GM18873 (cell line): Measurements from ENCODE around the gene CDKN2B.

ENCODE experiments used
- ATAC-seq: cut with Tn5 transposase; IDR thresholded peaks from one replicate; pipeline ENCODE4 v1.9.1; 2021; ENCODE audit warnings: mild to moderate bottlenecking, moderate library complexity, moderate number of reproducible peaks; ENCODE audit not compliant: unreplicated experiment, low FRiP score

Gene CDKN2B

DNA sequence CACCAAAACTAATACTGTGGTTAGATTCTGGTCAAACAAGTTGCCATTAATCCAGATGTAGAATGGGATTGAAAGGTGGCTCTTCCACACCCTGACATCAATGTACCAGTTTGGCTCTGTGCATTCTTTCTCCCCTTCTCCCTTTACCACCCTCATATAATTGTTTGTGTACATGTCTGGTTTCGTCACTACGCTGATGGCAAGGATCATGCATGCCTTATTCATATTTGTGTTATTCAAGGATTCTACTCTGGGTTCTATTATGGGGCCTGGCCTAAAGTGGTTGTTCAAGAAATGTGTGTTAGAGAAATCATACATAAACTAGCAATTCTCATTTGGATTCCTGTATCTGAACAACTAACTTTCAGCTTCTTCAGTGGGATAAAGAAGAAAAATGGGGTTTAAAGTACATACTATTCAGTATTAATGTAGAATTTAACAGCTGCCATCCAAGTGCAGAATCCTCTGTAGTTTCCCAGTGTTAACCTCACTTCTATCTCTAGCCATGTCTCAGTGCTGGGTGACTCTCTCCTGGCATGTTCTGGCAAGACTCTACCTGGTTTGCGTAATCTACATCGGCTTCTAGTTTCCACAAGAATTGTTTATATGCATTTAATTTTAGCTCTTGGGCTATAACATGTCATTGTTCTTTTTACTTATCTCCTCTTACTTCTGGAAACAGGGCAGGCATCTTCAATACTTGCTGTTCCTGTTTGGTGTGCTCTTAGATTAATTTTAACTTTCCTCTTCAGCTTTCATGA, 27.9 kb upstream of the CDKN2B start:
- no peak for ATAC-seq

DNA sequence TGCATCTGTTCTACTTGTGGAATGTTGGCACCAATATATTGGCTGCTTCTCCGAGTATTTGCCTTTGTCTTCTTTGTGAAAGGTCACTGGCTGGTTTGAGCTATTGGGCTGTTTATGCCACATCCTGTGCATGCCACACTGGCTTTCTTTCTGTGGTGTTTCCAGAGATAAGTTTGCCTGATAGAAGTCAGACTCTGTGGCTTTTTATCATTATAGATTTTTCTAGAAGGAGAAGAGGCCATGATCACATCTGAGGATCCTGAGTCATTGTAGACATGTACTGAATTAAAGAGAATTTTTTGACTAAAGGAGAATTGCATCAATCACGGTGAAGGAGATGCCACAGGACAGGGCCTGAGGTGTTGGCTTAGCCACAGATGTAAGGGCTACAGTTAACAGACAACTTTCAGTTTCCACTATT, 26.5 kb upstream of the CDKN2B start:
- ATAC-seq = no peak

- ATAC-seq = no peak
Measured at GRCh38 chr9:22033012-22033630, 24.0 kb upstream of the CDKN2B start.

- ATAC-seq = no peak
Measured at GRCh38 chr9:22031655-22032411, 22.7 kb upstream of the CDKN2B start.

DNA sequence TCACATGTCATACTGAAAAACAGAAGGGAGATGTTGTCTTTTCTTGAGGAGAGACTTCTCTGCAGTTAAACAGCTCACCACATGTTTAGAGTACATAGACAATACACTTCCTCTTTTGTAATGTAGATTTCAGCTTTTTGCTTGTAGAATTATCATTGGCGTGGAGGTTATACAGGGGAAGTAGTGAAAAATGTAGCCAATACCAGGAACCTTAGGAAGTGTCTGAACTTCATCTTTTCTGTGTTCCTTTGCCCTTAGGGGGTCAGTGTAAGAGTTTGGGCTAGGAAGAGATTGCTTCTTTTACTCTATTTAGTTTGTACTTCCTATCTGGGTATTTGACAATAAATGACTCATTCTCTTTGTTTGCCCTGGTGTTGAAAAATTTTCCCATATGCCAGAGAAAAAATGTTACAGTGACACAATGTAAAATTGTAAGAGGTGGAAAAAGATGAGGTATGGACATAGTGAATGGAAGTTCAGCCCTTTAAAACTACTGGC, 21.0 kb upstream of the CDKN2B start:
- peak; percentile 63 for ATAC-seq

- ATAC-seq = no peak
Measured at GRCh38 chr9:22029231-22029630, 20.1 kb upstream of the CDKN2B start.

DNA sequence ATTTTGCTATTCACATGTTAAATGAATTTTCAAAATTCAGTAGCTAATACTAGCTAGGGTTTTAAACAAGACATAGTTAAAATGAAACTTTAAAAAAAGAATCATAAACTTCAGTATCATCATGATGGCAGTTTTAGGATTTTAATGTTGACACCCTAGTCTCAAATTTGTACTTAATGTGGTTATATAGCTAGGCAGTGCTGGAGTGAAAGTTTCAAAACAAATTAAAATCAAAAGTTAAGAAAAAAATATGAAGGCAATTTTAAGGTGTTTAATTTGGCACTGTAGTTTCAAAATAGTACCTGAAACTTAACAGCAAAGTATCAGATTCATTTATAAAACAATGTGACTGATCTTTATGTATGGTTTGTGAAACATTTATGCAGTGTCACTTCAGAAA, 19.3 kb upstream of the CDKN2B start:
- no peak for ATAC-seq

DNA sequence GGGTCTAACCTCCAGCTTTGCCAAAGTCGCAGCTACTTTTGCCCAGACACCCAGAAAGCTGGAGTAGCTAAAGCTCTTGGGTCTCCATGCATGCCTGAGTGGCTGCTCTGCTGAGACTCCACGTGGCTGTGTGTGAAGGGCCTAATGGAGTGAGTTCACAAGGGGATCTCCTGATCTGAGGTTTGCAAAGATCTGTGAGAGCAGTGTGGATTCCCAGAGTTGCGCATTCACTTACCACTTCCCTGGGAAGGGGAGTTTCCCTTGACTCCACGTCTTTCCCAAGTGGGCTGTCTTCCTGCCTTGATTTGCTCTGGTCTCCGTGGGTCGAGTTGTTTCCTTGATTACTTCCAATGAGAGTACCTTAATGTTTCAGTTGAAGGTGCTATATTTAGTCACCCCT, 17.6 kb upstream of the CDKN2B start:
- no peak for ATAC-seq

- ATAC-seq = no peak
Measured at GRCh38 chr9:22022396-22022795, 13.3 kb upstream of the CDKN2B start.

- ATAC-seq = no peak
Measured at GRCh38 chr9:22010866-22011625, 1.9 kb upstream of the CDKN2B start.

DNA sequence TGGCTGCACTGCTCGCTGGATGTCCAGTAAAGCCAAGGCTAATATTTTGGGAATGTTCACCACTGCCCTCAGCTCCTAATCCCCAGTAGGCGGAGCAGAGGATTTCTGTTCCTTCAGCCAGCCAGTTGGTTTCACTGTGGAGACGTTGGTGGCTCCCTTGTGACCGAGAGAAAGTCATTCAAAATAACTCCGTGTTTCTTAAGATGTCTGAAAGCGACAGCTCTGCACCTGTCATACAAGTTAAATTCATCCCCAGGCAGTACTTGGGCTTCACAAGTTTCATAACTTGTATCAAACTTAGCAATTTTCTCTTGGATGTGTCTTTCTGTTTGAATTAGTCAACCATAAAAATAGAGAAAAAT, 382 bp upstream of the CDKN2B start:
- ATAC-seq = peak; percentile 39

GRCh38 chr9:22008384-22008716, 755 bp downstream of the CDKN2B start:
- no peak for ATAC-seq

- ATAC-seq = no peak
Measured at GRCh38 chr9:22005702-22006606, 3.2 kb downstream of the CDKN2B start.

DNA sequence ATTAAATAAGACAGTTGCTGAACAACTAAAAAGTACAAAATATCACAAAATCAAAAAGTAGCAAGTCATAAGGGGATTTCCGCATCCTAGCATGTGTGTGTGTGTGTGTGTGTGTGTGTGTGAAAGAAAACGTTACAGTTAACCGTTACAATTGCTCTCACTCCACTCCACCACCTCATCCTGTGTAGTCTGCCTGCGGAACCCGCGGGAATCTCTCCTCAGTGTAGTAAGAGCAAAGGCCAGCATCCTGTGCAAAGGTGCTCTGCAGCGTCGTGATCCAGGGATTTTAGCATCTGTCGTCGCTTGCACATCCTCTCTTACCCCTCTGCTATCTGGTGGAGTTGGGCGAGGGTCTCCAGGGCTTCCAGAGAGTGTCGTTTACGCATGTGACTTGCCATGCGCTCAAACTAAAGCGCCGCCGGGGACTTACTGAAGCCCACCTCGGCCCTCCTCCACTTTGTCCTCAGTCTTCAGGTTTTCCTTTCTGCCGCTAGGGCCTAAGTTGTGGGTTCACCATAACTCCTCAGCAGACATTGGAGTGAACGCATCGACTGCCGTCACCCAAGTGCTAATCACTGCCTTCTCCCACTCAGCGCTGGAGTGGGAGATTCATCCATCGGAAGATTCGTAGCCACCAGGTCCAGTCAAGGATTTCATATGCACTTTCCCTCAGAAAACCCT, 3.9 kb downstream of the CDKN2B start:
- ATAC-seq = no peak

- ATAC-seq = no peak
Measured at GRCh38 chr9:22002038-22002437, 7.1 kb downstream of the CDKN2B start.

DNA sequence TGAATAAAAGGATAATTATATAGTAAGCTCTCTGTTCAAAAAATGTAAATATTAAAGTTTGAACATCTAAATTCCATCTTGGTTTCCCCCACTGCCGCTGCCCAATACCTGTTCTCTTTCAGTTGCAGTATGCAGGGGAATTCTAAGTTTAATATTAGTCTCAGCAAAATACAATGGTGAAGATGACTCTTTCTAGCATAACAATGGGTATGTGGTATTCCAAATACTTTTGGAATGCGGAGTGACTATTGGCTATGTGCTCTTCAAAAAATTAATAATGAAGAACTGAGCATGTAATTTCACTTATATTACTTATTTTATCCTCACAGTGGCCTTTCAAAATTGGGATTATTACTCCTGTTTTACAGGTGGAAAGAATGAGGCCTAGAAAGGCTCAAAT, 11.1 kb downstream of the CDKN2B start:
- no peak for ATAC-seq

DNA sequence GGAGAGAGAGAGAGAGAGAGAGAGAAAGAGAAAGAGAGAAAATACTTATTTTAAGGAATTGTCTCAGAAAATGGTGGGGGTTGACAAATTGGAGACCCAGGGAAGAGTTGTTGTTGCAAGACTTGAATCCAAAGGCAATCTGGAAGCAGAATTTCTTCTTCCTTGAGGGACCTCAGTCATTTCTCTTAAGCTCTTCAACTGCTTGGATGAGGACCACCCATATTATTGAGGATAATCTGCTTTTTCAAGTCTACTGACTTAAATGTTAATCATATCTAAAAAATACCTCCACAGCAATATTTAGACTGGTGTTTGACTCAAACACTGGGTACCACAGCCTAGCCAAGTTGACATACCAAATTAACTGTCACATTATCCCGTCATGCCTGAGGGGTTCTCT, 11.6 kb downstream of the CDKN2B start:
- no peak for ATAC-seq

GRCh38 chr9:21996858-21997257, 12.2 kb downstream of the CDKN2B start:
- ATAC-seq = no peak

DNA sequence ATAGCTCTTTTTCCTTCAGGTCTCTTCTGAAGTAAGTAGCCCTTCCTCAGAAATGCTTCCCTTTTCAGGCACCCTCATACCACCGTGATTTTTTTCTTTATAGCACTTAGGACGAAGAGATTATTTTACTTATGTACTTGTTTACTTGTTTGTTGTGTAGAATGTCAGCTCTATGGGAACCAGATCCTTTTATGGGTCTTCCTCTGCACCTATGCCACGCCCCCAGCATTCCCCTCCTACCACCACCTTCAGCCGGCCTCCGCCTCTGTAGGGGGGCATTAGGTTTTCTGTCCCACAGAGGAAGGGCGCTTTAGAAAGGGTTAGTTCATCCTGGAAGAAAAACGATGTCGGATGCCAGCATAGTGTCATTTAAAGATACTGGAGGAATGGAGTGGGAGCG, 12.7 kb downstream of the CDKN2B start:
- ATAC-seq = no peak
